Lung (tissue), 5 donors: Measurements from ENCODE around the gene BRWD1. TPM values are rescaled to one million over a fixed set of nuclear protein-coding genes. Genes with fewer than 3 reads are reported as not detected.

Experiments
- polyA plus RNA-seq, 2 donors: library from polyadenylated mRNA; stranded (reverse); fragments of 200-250 nt; gene quantifications; one replicate each; pipeline ENCODE4 v1.2.1, GENCODE V29; 2013
- small RNA-seq: library from RNA; depleted of rRNA; stranded (forward); fragments of <200 nt; gene quantifications from one replicate; pipeline ENCODE3, GENCODE V24; 2014; ENCODE audit warnings: low replicate concordance
- total RNA-seq, 2 donors: library from RNA; depleted of rRNA in 1 of 2; stranded (reverse); fragments of >200 nt in 1 of 2; gene quantifications; one replicate each; pipeline ENCODE4 v1.2.1, GENCODE V29; 2014 to 2021
- donor health status: Bipolar disorder and iron deficiency.
- donor health status: healthy.
- donor health status: DM: yes; HTN: yes; CAD: no.

BRWD1 gene
- total and polyA plus RNA-seq, 4 donors = 9.5 to 145 (median 20.1) TPM

Small RNAs within 50 kb of the gene (small RNA-seq; reads per million reads assigned to genes)
- gene RF00019 = not detected

Other genes starting within 250 kb of the BRWD1 start
- gene PSMG1, start 130.2 kb downstream of the BRWD1 start, total RNA-seq = 10 to 100 TPM; 17.9 to 28.5 TPM
- gene PSMG1, start 130.2 kb downstream of the BRWD1 start, polyA plus RNA-seq = 10 to 100 TPM; 40.5 to 62.0 TPM
- gene HMGN1, start 35.5 kb upstream of the BRWD1 start, total RNA-seq = 100 to 1,000 TPM; 179 to 375 TPM
- 100 to 1,000 TPM; 124 to 153 TPM for gene HMGN1, start 35.5 kb upstream of the BRWD1 start, polyA plus RNA-seq
- gene LCA5L, start 132.1 kb upstream of the BRWD1 start, total RNA-seq = 1 to 10 TPM; 4.4 to 6.5 TPM
- gene LCA5L, start 132.1 kb upstream of the BRWD1 start, polyA plus RNA-seq = 1 to 10 TPM; 2.4 to 3.0 TPM
- 1 to 10 TPM in 1 of 2 donors, not detected in 1; 3.2 TPM for gene SH3BGR, start 138.3 kb upstream of the BRWD1 start, total RNA-seq
- 1 to 10 TPM; 1.2 to 8.9 TPM for gene SH3BGR, start 138.3 kb upstream of the BRWD1 start, polyA plus RNA-seq